CD4-positive, CD25-positive, alpha-beta regulatory T cell (primary cell): ENCODE data around the gene PIPOX. TPM values are rescaled to one million over a fixed set of nuclear protein-coding genes. Genes with fewer than 3 reads are reported as not detected.
"Not testable (repeated sequence)": the region's sequence is repeated elsewhere in the genome, so short reads cannot be mapped to it uniquely, and the experiment has no call there.

Experiments
- ATAC-seq, 2 donors: fragments of 150-1000 bp; cut with Tn5 transposase; one replicate each; pipeline ENCODE4 v1.10.0; 2021; ENCODE audit warnings: low read depth in 2 of 2, moderate number of reproducible peaks in 2 of 2, moderate library complexity in 1 of 2
- DNase-seq, 3 donors: peaks; one replicate each; pipeline versions ENCODE4 v3.0.0 to v3.0.0-alpha.2; 2012 to 2022; ENCODE audit warnings: mixed read lengths in 1 of 3
- H3K27ac ChIP-seq: one replicate; pipeline ENCODE4 v1.7.0; 2013; ENCODE audit warnings: mild to moderate bottlenecking, low read length; ENCODE audit not compliant: insufficient read depth, poor library complexity, severe bottlenecking
- H3K27me3 ChIP-seq: one replicate; pipeline ENCODE4 v1.7.0; 2013; ENCODE audit warnings: low read length; ENCODE audit not compliant: control insufficient read depth, insufficient read depth
- H3K36me3 ChIP-seq: one replicate; pipeline ENCODE4 v1.7.0; 2013; ENCODE audit warnings: mild to moderate bottlenecking, low read length, moderate library complexity; ENCODE audit not compliant: control insufficient read depth, insufficient read depth
- H3K4me1 ChIP-seq: 2 replicates; pipeline ENCODE4 v1.7.0; 2013; ENCODE audit warnings: mild to moderate bottlenecking, low read length; ENCODE audit not compliant: insufficient read depth, control insufficient read depth, poor library complexity, severe bottlenecking
- H3K4me3 ChIP-seq: one replicate; pipeline ENCODE4 v1.7.0; 2013; ENCODE audit warnings: low read depth, mild to moderate bottlenecking, low read length, moderate library complexity
- H3K9me3 ChIP-seq, 2 experiments: 1 replicate in 1 of 2; 2 replicates in 1 of 2; pipeline ENCODE4 v1.7.0; 2013; ENCODE audit warnings: low read length in 2 of 2, mild to moderate bottlenecking in 1 of 2, moderate library complexity in 1 of 2; ENCODE audit not compliant: control insufficient read depth in 2 of 2
- H3K27ac Mint-ChIP-seq, 3 donors: one replicate each; pipeline ENCODE4 v1.8.0; 2020 to 2022; ENCODE audit warnings: mild to moderate bottlenecking in 3 of 3, mixed read lengths in 3 of 3, moderate library complexity in 2 of 3
- H3K27me3 Mint-ChIP-seq: one replicate; pipeline ENCODE4 v1.8.0; 2022; ENCODE audit warnings: mild to moderate bottlenecking, mixed read lengths
- H3K36me3 Mint-ChIP-seq: one replicate; pipeline ENCODE4 v1.8.0; 2020; ENCODE audit warnings: mixed read lengths
- H3K4me1 Mint-ChIP-seq, 4 donors: one replicate each; pipeline ENCODE4 v1.8.0; 2020 to 2022; ENCODE audit warnings: mixed read lengths in 4 of 4, mild to moderate bottlenecking in 1 of 4
- H3K4me3 Mint-ChIP-seq, 4 donors: one replicate each; pipeline ENCODE4 v1.8.0; 2020 to 2022; ENCODE audit warnings: mild to moderate bottlenecking in 4 of 4, mixed read lengths in 4 of 4, moderate library complexity in 3 of 4
- H3K9me3 Mint-ChIP-seq, 7 donors: one replicate each; pipeline ENCODE4 v1.8.0; 2020 to 2022; ENCODE audit warnings: mixed read lengths in 7 of 7, mild to moderate bottlenecking in 3 of 7, moderate library complexity in 2 of 7
- polyA plus RNA-seq, 4 donors: library from polyadenylated mRNA; unstranded; fragments of 300-500 nt; fragmentation: Illumina TruSeq; gene quantifications; one replicate each; pipeline ENCODE4 v1.2.3, GENCODE V29; 2021
- total RNA-seq: library from RNA; stranded (reverse); gene quantifications from one replicate; pipeline ENCODE4 v1.2.3, GENCODE V29; 2022

PIPOX gene
- total and polyA plus RNA-seq, 5 donors from 2014 or later, result 0.73 to 3.9 (median 1.4) TPM

- Histone ChIP-seq H3K9me3 (no peaks in the 10 kb centered on the region), H3K4me3 (no peak overlapping the region), H3K27ac (no peak overlapping the region), H3K4me1 (no peaks in the 10 kb centered on the region), H3K27me3 (no peaks in the 10 kb centered on the region), H3K36me3 (peaks cover 78% of the 10 kb centered on the region)
- peaks cover 23% of the 10 kb centered on the region for H3K36me3 Mint-ChIP-seq
- no peaks in the 10 kb centered on the region for H3K4me1 Mint-ChIP-seq
- no peaks in the 10 kb centered on the region for H3K27me3 Mint-ChIP-seq
- no peak overlapping the region for H3K27ac Mint-ChIP-seq
- no peak overlapping the region for H3K4me3 Mint-ChIP-seq
- DNase-seq, result no peak
- no peaks in the 10 kb centered on the region for H3K9me3 Mint-ChIP-seq
- ATAC-seq, result no peak
These were observed 43.8 kb downstream of the PIPOX start for GRCh38 chr17:29086628-29087332.

GRCh38 chr17:29088782-29089181, 45.8 kb downstream of the PIPOX start:
- not testable (repeated sequence) for H3K4me3 ChIP-seq, ATAC-seq, H3K27me3 ChIP-seq, H3K27ac ChIP-seq, H3K4me1 Mint-ChIP-seq, H3K27me3 Mint-ChIP-seq, H3K9me3 ChIP-seq, H3K4me1 ChIP-seq, DNase-seq, H3K4me3 Mint-ChIP-seq, H3K9me3 Mint-ChIP-seq
- H3K36me3 Mint-ChIP-seq, result peaks cover 18% of the 10 kb centered on the region
- H3K36me3 ChIP-seq, result peaks cover 87% of the 10 kb centered on the region
- peak overlapping the region in 2 of 3 donors; percentile 42 to 43 for H3K27ac Mint-ChIP-seq

GRCh38 chr17:29089601-29090044, 46.7 kb downstream of the PIPOX start:
- peaks cover 16% of the 10 kb centered on the region for H3K36me3 Mint-ChIP-seq

GRCh38 chr17:29090108-29090507, 47.2 kb downstream of the PIPOX start:
- no peak overlapping the region for H3K27ac Mint-ChIP-seq
- peak overlapping the region in 1 of 4 donors; percentile 71 for H3K4me3 Mint-ChIP-seq
- Histone ChIP-seq H3K4me3 (no peak overlapping the region), H3K4me1 (no peaks in the 10 kb centered on the region), H3K36me3 (peaks cover 90% of the 10 kb centered on the region), H3K27me3 (no peaks in the 10 kb centered on the region), H3K9me3 (no peaks in the 10 kb centered on the region), H3K27ac (no peak overlapping the region)
- H3K36me3 Mint-ChIP-seq, result peaks cover 16% of the 10 kb centered on the region
- no peak for DNase-seq
- no peak for ATAC-seq
- no peaks in the 10 kb centered on the region for H3K27me3 Mint-ChIP-seq
- no peaks in the 10 kb centered on the region for H3K9me3 Mint-ChIP-seq
- no peaks in the 10 kb centered on the region for H3K4me1 Mint-ChIP-seq

More at GRCh38 chr17:29089601-29090044, 46.7 kb downstream of the PIPOX start:
- ATAC-seq, result no peak
- no peak for DNase-seq
- Histone ChIP-seq H3K4me1 (no peaks in the 10 kb centered on the region), H3K27ac (no peak overlapping the region), H3K9me3 (no peaks in the 10 kb centered on the region), H3K27me3 (no peaks in the 10 kb centered on the region), H3K4me3 (no peak overlapping the region), H3K36me3 (peaks cover 89% of the 10 kb centered on the region)
- H3K27ac Mint-ChIP-seq, result no peak overlapping the region
- H3K4me3 Mint-ChIP-seq, result no peak overlapping the region
- H3K4me1 Mint-ChIP-seq, result no peaks in the 10 kb centered on the region
- no peaks in the 10 kb centered on the region for H3K27me3 Mint-ChIP-seq
- no peaks in the 10 kb centered on the region for H3K9me3 Mint-ChIP-seq

- Histone ChIP-seq H3K36me3 (peaks cover 92% of the 10 kb centered on the region), H3K27me3 (no peaks in the 10 kb centered on the region), H3K4me1 (no peaks in the 10 kb centered on the region), H3K4me3 (no peak overlapping the region), H3K9me3 (no peaks in the 10 kb centered on the region), H3K27ac (no peak overlapping the region)
- no peaks in the 10 kb centered on the region for H3K4me1 Mint-ChIP-seq
- no peak overlapping the region for H3K4me3 Mint-ChIP-seq
- ATAC-seq (no peak), DNase-seq (no peak)
- peaks cover 13% of the 10 kb centered on the region for H3K36me3 Mint-ChIP-seq
- no peaks in the 10 kb centered on the region for H3K27me3 Mint-ChIP-seq
- no peak overlapping the region for H3K27ac Mint-ChIP-seq
- no peaks in the 10 kb centered on the region for H3K9me3 Mint-ChIP-seq
These were observed 48.0 kb downstream of the PIPOX start for GRCh38 chr17:29090750-29091605.

- Histone ChIP-seq H3K36me3 (peaks cover 92% of the 10 kb centered on the region), H3K9me3 (no peaks in the 10 kb centered on the region), H3K27ac (no peak overlapping the region), H3K27me3 (no peaks in the 10 kb centered on the region), H3K4me1 (no peaks in the 10 kb centered on the region), H3K4me3 (no peak overlapping the region)
- H3K27me3 Mint-ChIP-seq, result no peaks in the 10 kb centered on the region
- no peak overlapping the region for H3K4me3 Mint-ChIP-seq
- DNase-seq (no peak), ATAC-seq (no peak)
- H3K27ac Mint-ChIP-seq, result peak overlapping the region in 1 of 3 donors; percentile 23
- no peaks in the 10 kb centered on the region for H3K9me3 Mint-ChIP-seq
- H3K36me3 Mint-ChIP-seq, result peaks cover 8% of the 10 kb centered on the region
- H3K4me1 Mint-ChIP-seq, result no peaks in the 10 kb centered on the region
These were observed 48.8 kb downstream of the PIPOX start for GRCh38 chr17:29091606-29092289.

- ATAC-seq, result no peak
- H3K36me3 ChIP-seq, result peaks cover 96% of the 10 kb centered on the region
These were observed 50.3 kb downstream of the PIPOX start for GRCh38 chr17:29093090-29093871.

More at GRCh38 chr17:29093090-29093871, 50.3 kb downstream of the PIPOX start:
- Mint-ChIP-seq H3K4me3 (no peak overlapping the region), H3K27me3 (no peaks in the 10 kb centered on the region), H3K36me3 (peaks cover 9% of the 10 kb centered on the region), H3K4me1 (no peaks in the 10 kb centered on the region), H3K9me3 (no peaks in the 10 kb centered on the region), H3K27ac (no peak overlapping the region)
- Histone ChIP-seq H3K27ac (no peak overlapping the region), H3K27me3 (no peaks in the 10 kb centered on the region), H3K4me3 (no peak overlapping the region), H3K9me3 (no peaks in the 10 kb centered on the region), H3K4me1 (no peaks in the 10 kb centered on the region)
- DNase-seq, result no peak
